KMS-11 (cell line): ENCODE results near the gene BRINP3.

Experiments used
- H2AFZ ChIP-seq: fragments of 200-600 bp; sonication (generic); 2 replicates; pipeline ENCODE4 v1.6.1; 2016; ENCODE audit warnings: antibody characterized with exemption, mixed run types, low read depth
- H3K27ac ChIP-seq: fragments of 200-600 bp; sonication (generic); 2 replicates; pipeline ENCODE4 v1.6.1; 2016; ENCODE audit warnings: mild to moderate bottlenecking, mixed run types
- H3K27me3 ChIP-seq: fragments of 200-600 bp; sonication (generic); 2 replicates; pipeline ENCODE4 v1.6.1; 2017; ENCODE audit warnings: mild to moderate bottlenecking, low read depth, mixed run types, moderate library complexity; ENCODE audit not compliant: insufficient read depth
- H3K36me3 ChIP-seq: fragments of 200-600 bp; sonication (generic); 2 replicates; pipeline ENCODE4 v1.6.1; 2017; ENCODE audit warnings: mild to moderate bottlenecking, mixed run types; ENCODE audit not compliant: insufficient read depth
- H3K4me1 ChIP-seq: fragments of 200-600 bp; sonication (generic); 2 replicates; pipeline ENCODE4 v1.6.1; 2016; ENCODE audit warnings: mild to moderate bottlenecking, low read depth, mixed run types; ENCODE audit not compliant: poor library complexity, severe bottlenecking
- H3K4me2 ChIP-seq: fragments of 200-600 bp; sonication (generic); 2 replicates; pipeline ENCODE4 v1.7.0; 2016; ENCODE audit warnings: mild to moderate bottlenecking, mixed run types
- H3K4me3 ChIP-seq: fragments of 200-600 bp; sonication (generic); IDR thresholded peaks from 2 replicates; pipeline ENCODE4 v1.6.1; 2017; ENCODE audit warnings: low read depth, low read length, mixed read lengths; ENCODE audit not compliant: insufficient read depth
- H3K79me2 ChIP-seq: fragments of 200-600 bp; sonication (generic); 2 replicates; pipeline ENCODE4 v1.6.1; 2016; ENCODE audit warnings: low read depth, mixed run types; ENCODE audit not compliant: insufficient read depth
- H3K9ac ChIP-seq: fragments of 200-600 bp; sonication (generic); 2 replicates; pipeline ENCODE4 v1.6.1; 2016; ENCODE audit warnings: mild to moderate bottlenecking, mixed run types
- H4K20me1 ChIP-seq: fragments of 200-600 bp; sonication (generic); 2 replicates; pipeline ENCODE4 v1.6.1; 2016; ENCODE audit warnings: mild to moderate bottlenecking, mixed run types; ENCODE audit not compliant: insufficient read depth
- CTCF ChIP-seq: fragments of 200-600 bp; sonication (generic); conservative IDR thresholded peaks from 2 replicates; pipeline ENCODE4 v1.6.1; 2017; ENCODE audit warnings: low read depth, mild to moderate bottlenecking, antibody characterized with exemption, low read length, moderate library complexity, mixed read lengths

Gene BRINP3

GRCh38 chr1:190226006-190226405 lies 251.7 kb downstream of the BRINP3 start:
- Histone ChIP-seq H3K9ac (no peak overlapping the region), H3K79me2 (no peaks in the 10 kb centered on the region), H3K4me1 (no peaks in the 10 kb centered on the region), H4K20me1 (no peaks in the 10 kb centered on the region), H3K4me3 (no peak overlapping the region), H3K36me3 (no peaks in the 10 kb centered on the region), H2AFZ (no peak overlapping the region), H3K27me3 (no peaks in the 10 kb centered on the region), H3K4me2 (no peak overlapping the region), H3K27ac (no peak overlapping the region)
- no peak for TF ChIP-seq CTCF

- H3K79me2 ChIP-seq = no peaks in the 10 kb centered on the region
- no peak overlapping the region for H2AFZ ChIP-seq
- no peaks in the 10 kb centered on the region for H3K4me1 ChIP-seq
- H3K4me3 ChIP-seq = no peak overlapping the region
- no peaks in the 10 kb centered on the region for H3K36me3 ChIP-seq
- H3K27ac ChIP-seq = no peak overlapping the region
- no peaks in the 10 kb centered on the region for H3K27me3 ChIP-seq
- no peak for TF ChIP-seq CTCF
- H4K20me1 ChIP-seq = no peaks in the 10 kb centered on the region
- H3K4me2 ChIP-seq = no peak overlapping the region
- H3K9ac ChIP-seq = no peak overlapping the region
Observed at GRCh38 chr1:190212450-190212849, 265.2 kb downstream of the BRINP3 start.

GRCh38 chr1:190207733-190208132 lies 269.9 kb downstream of the BRINP3 start:
- no peak for TF ChIP-seq CTCF
- no peaks in the 10 kb centered on the region for H3K79me2 ChIP-seq
- H3K4me3 ChIP-seq = no peak overlapping the region
- H3K4me2 ChIP-seq = no peak overlapping the region
- no peaks in the 10 kb centered on the region for H4K20me1 ChIP-seq
- H3K4me1 ChIP-seq = no peaks in the 10 kb centered on the region
- H3K27me3 ChIP-seq = no peaks in the 10 kb centered on the region
- H2AFZ ChIP-seq = no peak overlapping the region
- no peak overlapping the region for H3K27ac ChIP-seq
- no peak overlapping the region for H3K9ac ChIP-seq
- no peaks in the 10 kb centered on the region for H3K36me3 ChIP-seq

- TF ChIP-seq CTCF = no peak
- H3K27ac ChIP-seq = no peak overlapping the region
- no peak overlapping the region for H2AFZ ChIP-seq
- no peaks in the 10 kb centered on the region for H3K4me1 ChIP-seq
- H3K9ac ChIP-seq = no peak overlapping the region
- no peak overlapping the region for H3K4me2 ChIP-seq
- no peaks in the 10 kb centered on the region for H4K20me1 ChIP-seq
- no peaks in the 10 kb centered on the region for H3K79me2 ChIP-seq
- H3K4me3 ChIP-seq = no peak overlapping the region
- H3K36me3 ChIP-seq = no peaks in the 10 kb centered on the region
- H3K27me3 ChIP-seq = no peaks in the 10 kb centered on the region
Observed at GRCh38 chr1:190205713-190206112, 272.0 kb downstream of the BRINP3 start.

GRCh38 chr1:190196020-190196419 lies 281.6 kb downstream of the BRINP3 start:
- Histone ChIP-seq H3K9ac (no peak overlapping the region), H3K27ac (no peak overlapping the region), H4K20me1 (no peaks in the 10 kb centered on the region), H3K36me3 (no peaks in the 10 kb centered on the region), H3K4me2 (no peak overlapping the region), H3K79me2 (no peaks in the 10 kb centered on the region), H3K27me3 (no peaks in the 10 kb centered on the region), H3K4me1 (no peaks in the 10 kb centered on the region), H2AFZ (no peak overlapping the region), H3K4me3 (no peak overlapping the region)
- TF ChIP-seq CTCF = no peak
